ENCODE results near the gene PAX8. TPM values are rescaled to one million over a fixed set of nuclear protein-coding genes. Genes with fewer than 3 reads are reported as not detected.

The PAX8 gene
- total RNA-seq, 1 donor from 2014 or later = 0.77 TPM

- H3K4me3 Mint-ChIP-seq = peak overlapping the region; percentile 41
- H3K36me3 Mint-ChIP-seq (ENCODE audit: low read depth) = peaks cover 68% of the 10 kb centered on the region
- DNase-seq = no peak
- H3K27me3 Mint-ChIP-seq = no peaks in the 10 kb centered on the region
- peaks cover 70% of the 10 kb centered on the region for H3K4me1 Mint-ChIP-seq
- intact Hi-C loops (cut with micrococcal nuclease) = no loop called here
- no peaks in the 10 kb centered on the region for H3K9me3 Mint-ChIP-seq
- no peak overlapping the region for H3K27ac Mint-ChIP-seq
Observed at GRCh38 chr2:113183703-113184102, 95.0 kb downstream of the PAX8 start.

- H3K9me3 Mint-ChIP-seq = no peaks in the 10 kb centered on the region
- no peak overlapping the region for H3K4me3 Mint-ChIP-seq
- H3K36me3 Mint-ChIP-seq (ENCODE audit: low read depth) = peaks cover 72% of the 10 kb centered on the region
- peaks cover 74% of the 10 kb centered on the region for H3K4me1 Mint-ChIP-seq
- no peaks in the 10 kb centered on the region for H3K27me3 Mint-ChIP-seq
- H3K27ac Mint-ChIP-seq = no peak overlapping the region
- intact Hi-C loops (cut with micrococcal nuclease) = no loop called here
- no peak for DNase-seq
Observed at GRCh38 chr2:113183264-113183663, 95.5 kb downstream of the PAX8 start.

GRCh38 chr2:113182471-113183260 is 96.1 kb downstream of the PAX8 start:
- H3K4me1 Mint-ChIP-seq = peaks cover 76% of the 10 kb centered on the region
- H3K27me3 Mint-ChIP-seq = no peaks in the 10 kb centered on the region
- intact Hi-C loops (cut with micrococcal nuclease) = no loop called here
- DNase-seq = no peak
- peak overlapping the region; percentile 23 for H3K4me3 Mint-ChIP-seq
- no peaks in the 10 kb centered on the region for H3K9me3 Mint-ChIP-seq
- peak overlapping the region; percentile 41 for H3K27ac Mint-ChIP-seq
- peaks cover 71% of the 10 kb centered on the region for H3K36me3 Mint-ChIP-seq (ENCODE audit: low read depth)

- peak overlapping the region; percentile 88 for H3K27ac Mint-ChIP-seq
- H3K4me3 Mint-ChIP-seq = peak overlapping the region; percentile 88
- DNase-seq = no peak
- H3K27me3 Mint-ChIP-seq = no peaks in the 10 kb centered on the region
- intact Hi-C loops (cut with micrococcal nuclease) = loop anchor here (2.0 kb wide), 1 partner anchor 17 kb away; no protein-coding TSS in a partner anchor
- H3K36me3 Mint-ChIP-seq (ENCODE audit: low read depth) = peaks cover 76% of the 10 kb centered on the region
- H3K4me1 Mint-ChIP-seq = peaks cover 80% of the 10 kb centered on the region
- H3K9me3 Mint-ChIP-seq = no peaks in the 10 kb centered on the region
Observed at GRCh38 chr2:113181258-113182051, 97.3 kb downstream of the PAX8 start.

GRCh38 chr2:113180131-113180946 is 98.4 kb downstream of the PAX8 start:
- H3K4me1 Mint-ChIP-seq = peaks cover 74% of the 10 kb centered on the region

GRCh38 chr2:113179446-113180045 is 99.2 kb downstream of the PAX8 start:
- H3K4me3 Mint-ChIP-seq = peak overlapping the region; percentile 88
- intact Hi-C loops (cut with micrococcal nuclease) = loop anchor here (2.0 to 10.0 kb wide), 2 partner anchors 19 to 925 kb away; partner anchors contain the start of gene ZC3H8
- no peaks in the 10 kb centered on the region for H3K27me3 Mint-ChIP-seq
- peaks cover 75% of the 10 kb centered on the region for H3K36me3 Mint-ChIP-seq (ENCODE audit: low read depth)
- H3K4me1 Mint-ChIP-seq = peaks cover 72% of the 10 kb centered on the region
- H3K9me3 Mint-ChIP-seq = no peaks in the 10 kb centered on the region
- no peak for DNase-seq
- H3K27ac Mint-ChIP-seq = peak overlapping the region; percentile 88

More at GRCh38 chr2:113180131-113180946, 98.4 kb downstream of the PAX8 start:
- Mint-ChIP-seq H3K9me3 (no peaks in the 10 kb centered on the region), H3K27ac (peak overlapping the region; percentile 88), H3K27me3 (no peaks in the 10 kb centered on the region), H3K36me3 (ENCODE audit: low read depth) (peaks cover 73% of the 10 kb centered on the region), H3K4me3 (peak overlapping the region; percentile 88)
- DNase-seq = no peak
- intact Hi-C loops (cut with micrococcal nuclease) = loop anchor here (2.0 kb wide), 1 partner anchor 18 kb away; no protein-coding TSS in a partner anchor

GRCh38 chr2:113178891-113179290 is 99.8 kb downstream of the PAX8 start:
- Mint-ChIP-seq H3K4me1 (peaks cover 72% of the 10 kb centered on the region), H3K36me3 (ENCODE audit: low read depth) (peaks cover 78% of the 10 kb centered on the region), H3K27me3 (no peaks in the 10 kb centered on the region), H3K27ac (peak overlapping the region; percentile 87), H3K9me3 (no peaks in the 10 kb centered on the region), H3K4me3 (peak overlapping the region; percentile 88)
- DNase-seq = no peak
- intact Hi-C loops (cut with micrococcal nuclease) = loop anchor here (10.0 kb wide), 1 partner anchor 924 kb away; the partner anchor contains the start of gene ZC3H8

GRCh38 chr2:113178069-113178746 is 100.5 kb downstream of the PAX8 start:
- Mint-ChIP-seq H3K4me1 (peaks cover 73% of the 10 kb centered on the region), H3K27ac (peak overlapping the region; percentile 87), H3K4me3 (peak overlapping the region; percentile 88), H3K36me3 (ENCODE audit: low read depth) (peaks cover 74% of the 10 kb centered on the region), H3K9me3 (no peaks in the 10 kb centered on the region), H3K27me3 (no peaks in the 10 kb centered on the region)
- DNase-seq = no peak
- intact Hi-C loops (cut with micrococcal nuclease) = loop anchor here (10.0 kb wide), 1 partner anchor 923 kb away; the partner anchor contains the start of gene ZC3H8

GRCh38 chr2:113176696-113177355 is 101.9 kb downstream of the PAX8 start:
- no peak for DNase-seq
- peaks cover 78% of the 10 kb centered on the region for H3K4me1 Mint-ChIP-seq
- peaks cover 71% of the 10 kb centered on the region for H3K36me3 Mint-ChIP-seq (ENCODE audit: low read depth)
- no peaks in the 10 kb centered on the region for H3K27me3 Mint-ChIP-seq
- H3K27ac Mint-ChIP-seq = peak overlapping the region; percentile 84
- H3K4me3 Mint-ChIP-seq = peak overlapping the region; percentile 88
- intact Hi-C loops (cut with micrococcal nuclease) = loop anchor here (10.0 kb wide), 1 partner anchor 922 kb away; the partner anchor contains the start of gene ZC3H8
- H3K9me3 Mint-ChIP-seq = no peaks in the 10 kb centered on the region

GRCh38 chr2:113175736-113176695 is 102.7 kb downstream of the PAX8 start:
- H3K9me3 Mint-ChIP-seq = peaks cover 3% of the 10 kb centered on the region
- H3K27me3 Mint-ChIP-seq = no peaks in the 10 kb centered on the region
- DNase-seq = peak; percentile 76
- peaks cover 71% of the 10 kb centered on the region for H3K36me3 Mint-ChIP-seq (ENCODE audit: low read depth)
- intact Hi-C loops (cut with micrococcal nuclease) = loop anchor here (2.0 to 10.0 kb wide), 2 partner anchors 19 to 921 kb away; partner anchors contain the start of gene ZC3H8
- H3K4me3 Mint-ChIP-seq = peak overlapping the region; percentile 88
- H3K27ac Mint-ChIP-seq = peak overlapping the region; percentile 92
- H3K4me1 Mint-ChIP-seq = peaks cover 78% of the 10 kb centered on the region

GRCh38 chr2:113175042-113175628 is 103.6 kb downstream of the PAX8 start:
- H3K27ac Mint-ChIP-seq = peak overlapping the region; percentile 92
- peaks cover 64% of the 10 kb centered on the region for H3K36me3 Mint-ChIP-seq (ENCODE audit: low read depth)
- peak; percentile 93 for DNase-seq
- peaks cover 4% of the 10 kb centered on the region for H3K9me3 Mint-ChIP-seq
- H3K4me3 Mint-ChIP-seq = peak overlapping the region; percentile 88
- peaks cover 71% of the 10 kb centered on the region for H3K4me1 Mint-ChIP-seq
- no peaks in the 10 kb centered on the region for H3K27me3 Mint-ChIP-seq
- intact Hi-C loops (cut with micrococcal nuclease) = loop anchor here (2.0 to 10.0 kb wide), 2 partner anchors 18 to 920 kb away; partner anchors contain the start of gene ZC3H8

Measured in activated CD4-positive, alpha-beta T cell treated with anti-CD3 and anti-CD28 coated beads, Interleukin-2, amount 10 ng/mL, durations not matched to agents 24 days and 14 days (primary cell).